Epithelial cell of esophagus (primary cell): ENCODE measurements around the gene CCDC54.

ENCODE experiments used
- DNase-seq: peaks from one replicate; pipeline ENCODE4 v3.0.0; 2010; ENCODE audit warnings: low read depth
- H3K4me3 ChIP-seq: 2 replicates; pipeline ENCODE4 v1.5.1; 2011; ENCODE audit warnings: mild to moderate bottlenecking, low read length, control low read depth
- CTCF ChIP-seq: IDR thresholded peaks from 2 replicates; pipeline ENCODE4 v1.5.1; 2011; ENCODE audit warnings: low read depth, mild to moderate bottlenecking, low read length, control low read depth, inconsistent platforms; ENCODE audit not compliant: insufficient read depth; ENCODE audit errors: missing control alignments

Gene CCDC54

GRCh38 chr3:107369791-107370190, 7.4 kb upstream of the CCDC54 start:
- no peak for TF ChIP-seq CTCF
- H3K4me3 ChIP-seq: no peak overlapping the region
- no peak for DNase-seq

GRCh38 chr3:107370907-107371306, 6.3 kb upstream of the CCDC54 start:
- no peak for DNase-seq
- no peak for TF ChIP-seq CTCF

GRCh38 chr3:107372506-107372905, 4.7 kb upstream of the CCDC54 start:
- no peak for DNase-seq
- no peak for TF ChIP-seq CTCF
- H3K4me3 ChIP-seq: no peak overlapping the region

More at GRCh38 chr3:107370907-107371306, 6.3 kb upstream of the CCDC54 start:
- no peak overlapping the region for H3K4me3 ChIP-seq

- DNase-seq: no peak
- no peak overlapping the region for H3K4me3 ChIP-seq
- no peak for TF ChIP-seq CTCF
These were observed 3.3 kb upstream of the CCDC54 start for GRCh38 chr3:107373896-107374295.

GRCh38 chr3:107375682-107376081, 1.6 kb upstream of the CCDC54 start:
- no peak overlapping the region for H3K4me3 ChIP-seq
- no peak for TF ChIP-seq CTCF
- peak; percentile 17 for DNase-seq

GRCh38 chr3:107382631-107383030, 5.4 kb downstream of the CCDC54 start:
- H3K4me3 ChIP-seq: no peak overlapping the region
- no peak for DNase-seq
- no peak for TF ChIP-seq CTCF

DNA sequence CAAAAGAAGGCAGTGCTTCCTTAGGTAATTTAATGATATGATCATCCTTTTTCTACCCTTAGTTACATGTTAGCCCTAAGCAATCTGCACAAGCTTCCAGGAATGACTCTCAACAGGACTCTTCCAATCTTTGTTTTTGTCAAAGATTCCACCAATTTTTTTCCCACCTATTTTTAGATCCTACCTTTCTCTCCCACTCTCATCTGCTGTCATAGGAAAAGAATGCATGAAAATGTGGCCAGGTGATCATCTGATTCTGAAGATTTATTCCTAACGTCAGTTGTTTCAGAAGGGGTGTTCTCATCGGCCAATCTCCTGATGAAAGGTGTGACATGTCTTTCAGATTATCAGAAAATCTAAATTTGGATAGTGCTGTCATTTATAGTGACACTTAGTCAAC, 7.2 kb downstream of the CCDC54 start:
- no peak for DNase-seq
- TF ChIP-seq CTCF: no peak
- H3K4me3 ChIP-seq: no peak overlapping the region
